HFF-Myc (cell line): ENCODE data around the gene KIAA0232.
A peak's percentile ranks its signal among the peaks of the same experiment; 100 is the strongest.

ENCODE experiments used
- DNase-seq: peaks from one replicate; pipeline ENCODE4 v3.0.0-alpha.2; 2011; ENCODE audit warnings: low read depth; ENCODE audit errors: extremely low read depth
- H3K4me3 ChIP-seq: replicated peaks from 2 replicates; pipeline ENCODE4 v1.5.1; 2011; ENCODE audit warnings: low read depth, mild to moderate bottlenecking, control low read depth, low read length
- TF ChIP-seq, protein P1 (sequence below): IDR thresholded peaks from 2 replicates; pipeline ENCODE4 v1.5.1; 2012; ENCODE audit warnings: mild to moderate bottlenecking, low read depth, low read length, control low read depth; ENCODE audit errors: missing control alignments

The KIAA0232 gene

DNA sequence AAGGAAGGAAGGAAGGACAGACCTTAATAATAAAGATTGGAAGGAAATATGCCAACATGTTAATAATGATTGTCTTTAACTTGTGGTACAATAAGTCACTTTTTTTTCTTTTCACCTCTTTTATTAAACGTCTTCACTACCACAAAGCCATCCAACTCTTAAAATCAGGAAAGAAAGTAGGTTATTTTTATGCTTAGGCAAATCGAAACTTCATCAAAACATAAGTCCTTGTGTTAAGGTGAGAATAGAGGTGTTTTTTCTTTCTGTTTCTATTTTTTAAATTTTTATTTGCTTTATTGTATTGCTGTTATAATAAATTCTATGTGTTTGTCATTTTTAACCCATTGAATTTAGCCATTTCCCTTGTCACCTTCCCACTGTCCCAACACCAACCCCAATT is 40.0 kb upstream of the KIAA0232 start:
- DNase-seq: no peak
- TF ChIP-seq, protein P1, sequence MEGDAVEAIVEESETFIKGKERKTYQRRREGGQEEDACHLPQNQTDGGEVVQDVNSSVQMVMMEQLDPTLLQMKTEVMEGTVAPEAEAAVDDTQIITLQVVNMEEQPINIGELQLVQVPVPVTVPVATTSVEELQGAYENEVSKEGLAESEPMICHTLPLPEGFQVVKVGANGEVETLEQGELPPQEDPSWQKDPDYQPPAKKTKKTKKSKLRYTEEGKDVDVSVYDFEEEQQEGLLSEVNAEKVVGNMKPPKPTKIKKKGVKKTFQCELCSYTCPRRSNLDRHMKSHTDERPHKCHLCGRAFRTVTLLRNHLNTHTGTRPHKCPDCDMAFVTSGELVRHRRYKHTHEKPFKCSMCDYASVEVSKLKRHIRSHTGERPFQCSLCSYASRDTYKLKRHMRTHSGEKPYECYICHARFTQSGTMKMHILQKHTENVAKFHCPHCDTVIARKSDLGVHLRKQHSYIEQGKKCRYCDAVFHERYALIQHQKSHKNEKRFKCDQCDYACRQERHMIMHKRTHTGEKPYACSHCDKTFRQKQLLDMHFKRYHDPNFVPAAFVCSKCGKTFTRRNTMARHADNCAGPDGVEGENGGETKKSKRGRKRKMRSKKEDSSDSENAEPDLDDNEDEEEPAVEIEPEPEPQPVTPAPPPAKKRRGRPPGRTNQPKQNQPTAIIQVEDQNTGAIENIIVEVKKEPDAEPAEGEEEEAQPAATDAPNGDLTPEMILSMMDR: no peak
- no peak overlapping the region for H3K4me3 ChIP-seq

DNA sequence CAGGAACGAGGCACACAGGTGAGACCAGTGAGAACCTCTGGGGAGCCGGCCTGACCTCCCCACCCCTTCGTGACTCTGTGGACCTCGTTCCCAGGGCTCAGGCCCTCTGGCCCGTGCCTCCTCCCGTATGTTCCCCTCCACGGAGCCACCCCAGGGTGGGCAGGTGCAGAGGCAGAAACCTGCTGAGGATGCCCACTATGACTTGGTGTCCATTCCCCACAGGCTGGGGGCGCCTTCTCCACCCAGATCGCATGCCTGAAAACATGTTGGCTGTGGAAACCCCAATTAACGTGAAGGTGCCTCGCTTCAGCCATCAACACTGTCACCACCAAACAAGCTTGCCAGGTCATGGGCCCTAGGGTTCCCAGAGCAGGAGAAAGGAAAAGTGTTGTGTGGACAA is 39.5 kb upstream of the KIAA0232 start:
- H3K4me3 ChIP-seq: no peak overlapping the region
- no peak for DNase-seq
- TF ChIP-seq, protein P1: no peak

DNA sequence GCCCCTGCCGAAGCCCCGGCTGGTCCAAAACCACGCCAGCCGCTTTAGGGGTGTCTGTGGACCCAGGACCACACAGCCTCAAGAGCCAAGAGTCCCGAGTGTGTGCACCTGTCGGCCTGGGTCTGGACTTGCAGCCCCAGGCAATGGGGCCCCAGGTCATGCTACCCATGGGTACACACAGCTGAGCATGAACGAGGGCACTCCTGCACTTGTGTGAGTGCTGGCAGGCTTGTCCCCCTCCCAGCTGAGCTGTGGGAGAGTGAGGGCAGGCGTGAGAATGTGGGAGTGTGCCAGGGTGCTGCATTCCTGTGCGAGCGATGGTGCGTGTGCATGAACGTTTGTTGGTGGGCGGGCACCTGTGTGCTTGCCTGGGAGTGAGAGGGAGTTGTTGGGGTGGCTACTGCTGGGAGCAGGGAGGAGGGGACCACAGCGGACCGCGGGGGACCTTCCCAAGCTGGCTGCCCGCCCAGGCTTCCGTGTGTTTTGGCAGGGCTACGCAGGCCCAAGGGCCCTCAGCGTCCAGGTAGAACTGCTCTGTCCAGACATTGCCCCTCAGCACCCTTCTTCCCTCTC is 35.7 kb upstream of the KIAA0232 start:
- H3K4me3 ChIP-seq: no peak overlapping the region
- no peak for DNase-seq
- TF ChIP-seq, protein P1: no peak

DNA sequence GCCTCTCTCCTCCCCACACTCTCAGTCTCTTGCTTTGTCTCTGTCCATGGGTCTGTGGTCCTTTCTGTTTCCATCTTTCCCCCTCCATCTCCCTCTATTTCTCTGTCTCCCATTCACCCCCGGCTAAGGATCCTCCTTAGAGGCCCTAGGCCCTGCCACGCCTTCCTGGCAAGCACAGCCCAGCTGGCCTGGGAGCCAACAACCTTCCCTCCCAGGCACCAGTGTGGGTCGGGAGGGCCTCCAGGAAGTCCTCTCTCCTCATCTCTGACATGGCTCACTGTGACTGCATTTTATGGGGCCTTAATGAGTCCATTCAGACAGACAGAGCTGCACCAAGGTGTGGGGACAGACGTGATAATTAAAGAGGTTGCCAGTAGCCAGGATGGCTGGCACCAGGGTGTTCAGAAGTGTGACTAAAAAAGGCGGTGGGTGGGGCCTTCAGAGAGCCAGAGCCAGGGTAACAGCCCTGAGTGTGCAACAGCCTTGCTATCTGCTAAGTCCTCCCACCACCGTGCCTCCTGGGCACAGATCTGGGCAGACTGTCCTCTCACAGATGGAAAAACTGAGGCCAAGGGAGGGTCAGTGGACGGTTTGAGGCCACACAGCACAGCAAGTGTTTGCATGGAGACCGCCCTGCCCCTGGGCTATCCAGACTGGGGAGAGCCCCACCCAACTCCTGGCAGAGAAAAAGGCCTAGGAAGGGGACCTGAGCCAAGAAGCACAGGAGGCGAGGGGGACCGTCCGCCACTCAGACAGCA is 35.1 kb upstream of the KIAA0232 start:
- no peak overlapping the region for H3K4me3 ChIP-seq
- TF ChIP-seq, protein P1: no peak
- DNase-seq: no peak

DNA sequence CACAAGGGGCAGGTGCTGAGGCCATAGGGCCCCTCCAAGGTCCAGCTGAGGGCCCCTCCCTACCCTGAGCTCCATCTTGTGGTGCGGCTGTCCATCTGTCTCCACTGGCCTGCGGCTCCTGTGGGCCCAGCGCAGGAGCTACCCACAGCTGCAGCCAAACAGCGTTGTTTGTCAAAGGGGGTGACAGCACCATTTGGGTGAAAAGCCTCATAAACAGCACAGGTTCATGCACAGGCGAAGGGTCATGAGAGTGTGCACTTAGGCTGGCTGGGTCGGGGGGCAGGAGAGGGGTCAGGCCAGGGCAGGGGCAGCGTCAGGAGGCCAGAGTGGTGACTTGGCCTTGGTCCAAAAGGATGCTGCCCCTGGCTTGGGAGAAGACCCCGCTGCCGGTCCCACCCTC is 34.2 kb upstream of the KIAA0232 start:
- H3K4me3 ChIP-seq: no peak overlapping the region
- no peak for DNase-seq
- TF ChIP-seq, protein P1: no peak

DNA sequence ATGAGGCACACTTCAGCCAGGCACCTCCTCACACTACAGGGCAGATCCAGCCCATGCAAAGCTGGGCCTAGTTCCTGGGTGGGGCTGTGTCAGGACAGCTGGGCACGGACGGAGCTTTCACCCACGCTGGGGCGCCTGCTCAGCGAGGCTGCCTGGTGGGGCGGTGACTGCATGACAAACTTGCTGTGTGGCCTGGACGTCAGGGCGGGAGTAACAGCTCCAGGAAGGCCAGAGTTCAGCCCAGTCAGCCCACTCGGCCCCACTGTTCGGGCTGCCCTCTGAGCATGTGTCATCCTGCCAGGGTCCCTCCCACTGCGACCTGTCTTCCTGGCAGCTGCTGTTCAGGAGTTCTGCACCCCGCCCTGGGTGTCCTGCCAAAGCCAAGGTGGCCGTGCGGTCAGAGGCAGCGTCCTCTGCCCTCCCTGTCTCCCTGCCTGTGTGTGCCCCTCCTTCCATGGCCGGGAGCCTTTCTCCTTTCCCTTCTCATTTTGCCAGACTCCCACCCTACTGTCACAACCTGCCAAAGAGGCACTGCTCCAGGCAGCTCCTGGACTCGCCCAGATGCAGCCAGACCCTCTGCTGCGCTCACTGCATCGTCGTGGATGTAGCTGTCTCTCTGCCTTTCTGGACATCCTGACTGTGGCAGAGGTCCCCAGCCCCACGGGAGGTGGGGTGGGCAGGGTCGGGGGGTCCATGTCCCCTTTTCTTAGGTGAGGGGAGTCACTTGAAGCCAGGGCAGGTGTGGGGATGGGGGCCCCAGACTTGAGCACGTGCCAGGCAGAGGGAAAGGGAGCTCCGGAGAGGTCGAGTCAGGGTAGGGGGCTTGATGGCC is 33.0 kb upstream of the KIAA0232 start:
- DNase-seq: peak; percentile 9
- H3K4me3 ChIP-seq: no peak overlapping the region
- TF ChIP-seq, protein P1: no peak
